SW480 (cell line): Measurements from ENCODE around the gene TSEN34.
"Not testable (repeated sequence)": the region's sequence is repeated elsewhere in the genome, so short reads cannot be mapped to it uniquely, and the experiment has no call there.

Source experiments
- DNase-seq: peaks from one replicate; pipeline ENCODE4 v3.0.0-alpha.2; 2016; ENCODE audit warnings: low spot score

Gene TSEN34

GRCh38 chr19:54188215-54188871 lies 2.8 kb upstream of the TSEN34 start:
- no peak for DNase-seq

- no peak for DNase-seq
These were observed 1.9 kb upstream of the TSEN34 start, which contains the start of gene MBOAT7 for GRCh38 chr19:54189145-54189734. Gene MBOAT7, minus strand, starts transcription at chr19:54189580. Its CDS starts 1,072 bp downstream, at chr19:54188508.

- peak; percentile 100 for DNase-seq
These were observed 1.2 kb upstream of the TSEN34 start for GRCh38 chr19:54189735-54190502.

- peak; percentile 100 for DNase-seq
These were observed 551 bp upstream of the TSEN34 start for GRCh38 chr19:54190503-54191010.

- DNase-seq = no peak
These were observed 824 bp downstream of the TSEN34 start for GRCh38 chr19:54191811-54192453.

- DNase-seq = no peak
These were observed 1.9 kb downstream of the TSEN34 start for GRCh38 chr19:54193011-54193410.

GRCh38 chr19:54194463-54194862 lies 3.4 kb downstream of the TSEN34 start:
- DNase-seq = not testable (repeated sequence)

GRCh38 chr19:54196536-54196935 lies 5.4 kb downstream of the TSEN34 start:
- no peak for DNase-seq

- DNase-seq = no peak
These were observed 6.0 kb downstream of the TSEN34 start for GRCh38 chr19:54197121-54197520.

- no peak for DNase-seq
These were observed 8.3 kb downstream of the TSEN34 start for GRCh38 chr19:54199401-54199800.

- DNase-seq = no peak
These were observed 10.1 kb downstream of the TSEN34 start for GRCh38 chr19:54201172-54201701.

- DNase-seq = no peak
These were observed 10.9 kb downstream of the TSEN34 start for GRCh38 chr19:54201980-54202379.

GRCh38 chr19:54203151-54203611 lies 12.1 kb downstream of the TSEN34 start:
- no peak for DNase-seq

- DNase-seq = no peak
These were observed 13.8 kb downstream of the TSEN34 start for GRCh38 chr19:54204767-54205468.

GRCh38 chr19:54206030-54206830 lies 15.1 kb downstream of the TSEN34 start:
- no peak for DNase-seq

- DNase-seq = no peak
These were observed 15.7 kb downstream of the TSEN34 start for GRCh38 chr19:54206831-54207177.

GRCh38 chr19:54207193-54207592 lies 16.1 kb downstream of the TSEN34 start:
- not testable (repeated sequence) for DNase-seq

- DNase-seq = no peak
These were observed 16.5 kb downstream of the TSEN34 start for GRCh38 chr19:54207676-54207982.

- peak; percentile 30 for DNase-seq
These were observed 17.1 kb downstream of the TSEN34 start for GRCh38 chr19:54207983-54208783.

GRCh38 chr19:54208784-54209057 lies 17.6 kb downstream of the TSEN34 start:
- peak; percentile 28 for DNase-seq
